HG03045 (cell line): ENCODE data around the gene SLC39A11.
"Not testable (repeated sequence)": the region's sequence is repeated elsewhere in the genome, so short reads cannot be mapped to it uniquely, and the experiment has no call there.

Experiments used
- ATAC-seq: cut with Tn5 transposase; IDR thresholded peaks from one replicate; pipeline ENCODE4 v1.9.1; 2021; ENCODE audit warnings: mild to moderate bottlenecking, moderate library complexity; ENCODE audit not compliant: unreplicated experiment

Gene SLC39A11

DNA sequence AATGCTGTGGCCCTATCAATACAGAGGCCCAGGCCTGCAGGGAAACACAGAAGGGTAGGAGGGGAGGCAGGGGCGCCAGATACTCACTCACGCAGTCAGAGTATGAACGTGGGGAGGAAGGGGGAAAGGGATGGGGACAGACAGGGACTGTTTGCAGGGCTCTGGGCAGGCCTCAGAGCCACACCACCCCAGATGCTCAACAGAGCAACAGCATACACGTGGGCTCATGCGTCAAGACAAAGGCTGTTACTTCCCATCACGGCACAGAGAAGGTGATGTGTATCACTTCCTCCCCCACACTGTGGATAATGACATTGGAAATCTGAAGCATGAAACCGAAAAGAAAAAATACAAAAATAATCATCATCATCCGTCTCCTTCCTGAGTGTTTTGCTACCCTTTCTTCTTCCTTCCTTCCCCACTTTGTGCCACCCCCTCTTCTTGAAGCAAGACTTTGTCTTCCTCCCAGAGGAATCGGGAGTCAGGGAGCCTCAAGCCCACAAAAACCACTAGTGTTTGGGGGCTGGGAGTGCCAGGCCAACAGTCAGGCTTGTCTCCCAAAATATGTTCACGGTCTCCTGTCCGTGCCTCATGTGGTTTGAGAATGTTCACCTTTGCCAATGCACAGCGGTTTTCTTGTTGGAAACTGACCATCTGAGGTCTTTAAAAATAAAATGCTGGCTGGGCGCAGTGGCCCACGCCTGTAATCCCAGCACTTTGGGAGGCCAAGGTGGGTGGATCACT is 20.1 kb downstream of the SLC39A11 start:
- no peak for ATAC-seq

- ATAC-seq, result no peak
Measured at GRCh38 chr17:73071066-73071999, 21.2 kb downstream of the SLC39A11 start.

- ATAC-seq, result no peak
Measured at GRCh38 chr17:73069841-73070240, 22.6 kb downstream of the SLC39A11 start.

- ATAC-seq, result no peak
Measured at GRCh38 chr17:73069164-73069770, 23.2 kb downstream of the SLC39A11 start.

DNA sequence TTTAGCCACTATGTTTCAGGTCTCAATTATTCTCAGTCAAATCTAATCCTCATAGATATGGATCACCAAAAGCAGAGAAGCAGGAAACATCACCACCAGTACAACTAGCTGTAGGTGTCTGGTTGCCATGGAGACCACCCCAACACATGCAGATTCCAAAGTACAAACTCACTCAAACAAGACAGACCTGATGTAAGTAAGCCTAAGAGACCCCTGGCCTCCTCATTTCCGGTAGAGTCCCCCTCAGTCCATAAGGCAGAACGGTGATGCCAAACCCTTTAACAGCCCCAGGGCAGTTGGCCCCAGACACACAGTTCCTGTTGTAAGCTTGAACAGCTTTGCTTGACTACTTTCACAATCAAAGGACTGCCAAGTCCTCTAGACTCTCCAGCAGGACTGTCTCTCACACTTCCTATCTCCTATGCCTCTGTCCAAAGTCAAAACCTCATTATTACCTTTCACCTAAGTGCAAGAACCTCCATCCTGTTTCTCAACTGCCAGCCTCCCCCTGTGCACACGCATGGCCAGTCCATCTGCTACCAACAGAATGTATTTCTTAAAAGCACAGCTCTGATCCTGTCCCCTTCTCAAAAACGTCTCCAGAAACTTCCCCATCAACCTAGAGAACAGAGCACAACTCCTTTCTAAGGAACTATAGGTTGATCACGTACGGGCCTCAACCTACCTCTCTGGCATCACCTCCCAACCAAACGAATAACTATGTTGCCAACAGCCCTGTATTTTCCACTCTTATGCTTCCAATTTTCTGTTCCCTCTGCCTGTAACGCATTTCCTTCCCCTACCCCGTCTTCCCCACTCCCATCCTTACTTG is 23.9 kb downstream of the SLC39A11 start:
- ATAC-seq, result no peak

DNA sequence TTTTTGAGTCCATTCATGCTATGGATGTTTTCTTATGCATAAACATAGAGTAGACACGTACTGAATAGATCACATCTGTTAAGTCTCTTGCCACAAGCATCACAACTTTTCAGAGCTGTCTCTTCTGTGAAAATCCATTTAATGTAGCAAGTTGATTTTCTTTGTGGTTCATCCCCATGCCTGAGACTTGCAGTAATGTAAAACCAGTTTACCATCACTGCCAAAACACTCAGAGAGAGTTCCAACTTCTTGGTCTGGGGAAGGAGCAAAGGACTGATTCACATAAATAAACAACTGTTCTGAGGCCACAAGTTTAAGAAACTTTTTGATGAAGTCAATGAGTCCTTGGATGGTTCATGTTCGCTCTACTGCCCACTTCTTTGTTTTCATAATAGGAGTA is 24.8 kb downstream of the SLC39A11 start:
- not testable (repeated sequence) for ATAC-seq

DNA sequence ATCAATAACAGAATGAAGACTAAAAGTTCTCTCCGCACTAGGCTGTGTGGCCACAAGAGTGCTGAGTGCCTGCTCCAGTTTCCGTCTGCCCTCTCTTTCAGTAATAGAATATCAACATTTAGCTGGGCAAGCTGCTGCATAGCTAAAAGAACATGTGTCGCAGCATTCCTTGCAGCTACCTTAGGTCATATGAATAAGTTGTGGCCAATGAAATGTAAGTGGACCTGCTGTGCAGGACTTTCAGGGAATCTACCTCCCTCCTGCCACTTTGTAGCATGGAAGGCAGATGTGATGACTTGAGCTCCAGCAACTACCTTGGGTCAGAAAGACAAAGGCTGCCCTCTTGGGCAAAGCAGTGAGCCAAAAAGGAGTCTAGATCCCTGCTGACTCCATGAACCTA is 25.4 kb downstream of the SLC39A11 start:
- ATAC-seq, result no peak

DNA sequence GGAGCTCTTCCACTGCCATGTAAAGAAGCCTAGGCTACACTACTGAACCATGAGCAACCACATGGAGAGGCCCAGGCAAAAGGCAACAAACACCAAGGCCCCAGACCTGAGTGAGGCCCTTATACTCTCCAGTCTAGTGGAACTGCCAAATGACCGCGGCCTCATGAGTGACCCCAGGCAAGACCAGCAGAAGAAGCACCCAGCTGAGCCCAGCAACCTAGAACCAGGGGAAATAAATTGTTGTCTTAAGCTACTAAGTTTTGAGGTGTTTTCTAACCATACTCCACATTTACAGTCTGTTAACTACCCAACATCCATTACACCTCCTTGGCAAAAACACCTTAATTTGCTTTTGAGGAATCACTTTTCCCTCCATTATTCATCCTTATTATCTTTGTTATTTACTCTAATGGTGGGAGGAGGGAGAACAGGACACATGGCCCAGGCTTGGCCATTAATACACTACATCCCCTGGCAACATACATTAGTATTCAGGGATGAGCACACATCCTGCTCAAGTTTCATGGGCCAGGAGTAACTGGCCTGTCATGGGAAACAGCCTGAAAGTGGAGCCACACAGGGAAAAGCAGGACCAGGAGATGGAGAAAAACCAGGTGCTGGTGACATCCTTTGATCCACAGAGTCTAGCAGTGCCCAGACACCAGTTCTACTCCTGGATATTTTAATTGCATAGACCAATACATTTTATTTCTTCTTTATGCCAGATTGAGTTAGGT is 26.2 kb downstream of the SLC39A11 start:
- ATAC-seq, result no peak

DNA sequence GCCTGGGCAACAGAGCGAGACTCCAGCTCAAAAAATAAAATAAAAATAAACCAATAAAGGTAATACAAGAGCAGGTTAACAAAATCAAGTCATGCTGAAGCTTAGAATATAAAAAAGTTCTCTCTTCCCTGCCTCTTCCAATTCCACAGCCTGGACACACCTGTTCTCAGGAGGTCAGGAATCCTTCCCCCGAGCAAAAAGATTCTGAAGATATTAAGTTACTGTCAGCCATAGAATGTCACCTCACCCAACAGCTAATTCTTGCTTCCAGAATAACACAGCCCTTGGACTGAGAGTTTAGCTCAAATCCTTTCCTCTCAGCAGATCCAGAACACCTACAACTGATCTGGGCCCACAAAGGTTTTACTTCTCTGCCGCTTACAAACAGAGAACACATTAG is 27.1 kb downstream of the SLC39A11 start:
- ATAC-seq, result no peak

GRCh38 chr17:73064084-73064938 is 28.2 kb downstream of the SLC39A11 start:
- no peak for ATAC-seq

DNA sequence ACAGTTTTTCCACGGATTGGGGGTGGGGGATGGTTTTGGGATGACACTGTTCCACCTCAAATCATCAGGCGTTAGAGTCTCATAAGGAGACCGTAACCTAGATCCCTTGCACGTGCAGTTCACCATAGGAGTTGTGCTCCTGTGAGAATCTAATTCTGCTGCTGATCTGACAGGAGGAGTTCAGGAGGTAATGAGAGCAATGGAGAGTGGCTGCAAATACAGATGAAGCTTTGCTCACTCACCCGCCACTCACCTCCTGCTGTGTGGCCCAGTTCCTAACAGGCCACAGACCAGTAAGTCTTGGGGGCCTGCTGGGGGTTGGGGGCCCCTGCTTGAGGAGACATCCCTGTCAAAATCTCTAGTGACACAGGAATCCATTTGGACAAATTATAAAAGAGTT is 29.8 kb downstream of the SLC39A11 start:
- no peak for ATAC-seq

GRCh38 chr17:73061161-73061560 is 31.3 kb downstream of the SLC39A11 start:
- ATAC-seq, result no peak

DNA sequence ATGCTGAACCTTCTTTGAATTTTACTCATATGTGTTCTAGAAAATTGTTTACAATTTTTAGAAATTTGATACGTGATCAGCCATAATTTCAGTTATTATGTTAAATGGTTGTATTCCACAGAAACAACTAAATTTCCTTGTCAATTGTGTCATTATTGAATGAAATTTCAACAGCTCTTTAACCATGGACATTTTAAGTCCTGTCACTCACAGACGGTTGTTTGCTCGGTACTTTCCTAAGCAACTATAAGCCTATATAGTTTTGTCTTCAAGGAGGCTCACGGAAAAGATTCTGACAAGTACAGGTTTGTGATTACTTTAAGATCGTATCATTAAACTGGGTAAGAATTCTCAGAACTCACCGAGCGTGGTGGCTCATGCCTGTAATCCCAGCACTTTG is 31.8 kb downstream of the SLC39A11 start:
- ATAC-seq, result no peak

DNA sequence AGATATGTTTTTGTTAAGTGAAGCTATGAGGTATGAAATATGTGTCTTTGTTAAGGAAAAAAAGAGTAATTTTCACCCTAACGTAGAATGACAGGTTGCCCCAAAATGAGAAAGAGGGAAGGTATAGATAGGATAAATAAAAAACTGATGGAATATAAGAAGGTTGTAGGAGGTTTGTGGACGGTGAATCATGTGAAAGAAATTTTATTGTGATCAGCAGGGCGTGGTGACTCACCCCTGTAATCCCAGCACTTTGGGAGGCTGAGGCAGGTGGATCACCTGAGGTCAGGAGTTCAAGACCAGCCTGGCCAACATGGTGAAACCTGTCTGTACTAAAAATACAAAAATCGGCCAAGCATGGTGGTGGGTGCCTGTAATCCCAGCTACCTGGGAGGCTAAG is 32.8 kb downstream of the SLC39A11 start:
- not testable (repeated sequence) for ATAC-seq

DNA sequence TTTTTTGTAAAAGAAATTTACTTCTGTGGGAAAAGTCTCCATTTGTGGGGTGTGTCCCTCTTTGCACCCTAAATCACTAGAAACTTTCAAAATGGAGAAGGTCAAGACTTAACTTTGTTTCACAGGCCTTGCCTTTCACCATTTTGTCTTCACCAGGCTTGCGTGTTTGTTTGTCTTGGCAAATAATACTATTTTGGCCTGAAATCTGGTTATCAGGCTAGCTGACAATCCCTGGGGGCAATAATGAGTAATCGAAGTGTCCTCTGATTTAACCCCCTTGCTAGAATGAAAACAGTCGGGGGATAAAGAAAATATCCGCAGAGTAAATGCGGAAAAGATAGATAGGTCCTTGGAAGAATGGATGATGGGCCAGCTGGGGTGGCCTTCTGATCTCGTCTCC is 34.5 kb downstream of the SLC39A11 start:
- no peak for ATAC-seq

GRCh38 chr17:73057196-73057595 is 35.3 kb downstream of the SLC39A11 start:
- no peak for ATAC-seq

DNA sequence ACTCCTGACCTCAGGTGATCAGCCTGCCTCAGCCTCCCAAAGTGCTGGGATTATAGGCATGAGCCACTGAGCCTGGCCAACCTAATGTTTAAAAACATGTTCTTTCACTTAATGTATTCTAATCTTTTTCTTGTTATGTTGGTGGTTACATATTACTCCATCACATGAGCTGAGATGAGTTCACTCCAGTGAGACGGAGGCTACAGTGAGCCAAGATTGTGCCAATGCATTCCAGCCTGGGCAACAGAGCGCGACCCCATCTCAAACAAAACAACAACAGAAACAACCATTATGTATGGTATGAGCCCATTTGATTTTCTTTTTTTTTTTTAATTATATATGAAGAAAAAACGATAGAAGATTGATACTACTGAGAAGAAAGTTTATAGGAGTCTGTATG is 39.6 kb downstream of the SLC39A11 start:
- ATAC-seq, result no peak

- no peak for ATAC-seq
Measured at GRCh38 chr17:73050797-73051196, 41.7 kb downstream of the SLC39A11 start.

- ATAC-seq, result no peak
Measured at GRCh38 chr17:73048170-73048569, 44.3 kb downstream of the SLC39A11 start.
